Measurements from ENCODE around the gene INPP5D. TPM values are rescaled to one million over a fixed set of nuclear protein-coding genes. Genes with fewer than 3 reads are reported as not detected.

The INPP5D gene
- total and polyA plus RNA-seq, 4 donors = 2.9 to 18.8 (median 6.6) TPM

GRCh38 chr2:233116946-233117345, 56.8 kb downstream of the INPP5D start:
- H3K27me3 ChIP-seq (ENCODE audit: control insufficient read depth in 4 of 4, insufficient read depth in 4 of 4, low read length in 3 of 4) = no peaks in the 10 kb centered on the region
- no peak overlapping the region for H3K9ac ChIP-seq (ENCODE audit: low read depth in 1 of 2, low read length in 2 of 2)
- no peak overlapping the region for H3K27ac ChIP-seq (ENCODE audit: low read depth in 1 of 2, low read length in 2 of 2)
- TF ChIP-seq YY1 (IDR thresholded peaks at IDR 0.05) (no peak), HNF4A (conservative IDR thresholded peaks at IDR 0.05) (no peak), FOXA1 (IDR thresholded peaks at IDR 0.05) (no peak), TAF1 (conservative IDR thresholded peaks at IDR 0.05) (no peak), ATF3 (IDR thresholded peaks at IDR 0.05) (no peak), SP1 (IDR thresholded peaks at IDR 0.05) (no peak), JUND (IDR thresholded peaks at IDR 0.05) (no peak)
- TF ChIP-seq, protein P1, sequence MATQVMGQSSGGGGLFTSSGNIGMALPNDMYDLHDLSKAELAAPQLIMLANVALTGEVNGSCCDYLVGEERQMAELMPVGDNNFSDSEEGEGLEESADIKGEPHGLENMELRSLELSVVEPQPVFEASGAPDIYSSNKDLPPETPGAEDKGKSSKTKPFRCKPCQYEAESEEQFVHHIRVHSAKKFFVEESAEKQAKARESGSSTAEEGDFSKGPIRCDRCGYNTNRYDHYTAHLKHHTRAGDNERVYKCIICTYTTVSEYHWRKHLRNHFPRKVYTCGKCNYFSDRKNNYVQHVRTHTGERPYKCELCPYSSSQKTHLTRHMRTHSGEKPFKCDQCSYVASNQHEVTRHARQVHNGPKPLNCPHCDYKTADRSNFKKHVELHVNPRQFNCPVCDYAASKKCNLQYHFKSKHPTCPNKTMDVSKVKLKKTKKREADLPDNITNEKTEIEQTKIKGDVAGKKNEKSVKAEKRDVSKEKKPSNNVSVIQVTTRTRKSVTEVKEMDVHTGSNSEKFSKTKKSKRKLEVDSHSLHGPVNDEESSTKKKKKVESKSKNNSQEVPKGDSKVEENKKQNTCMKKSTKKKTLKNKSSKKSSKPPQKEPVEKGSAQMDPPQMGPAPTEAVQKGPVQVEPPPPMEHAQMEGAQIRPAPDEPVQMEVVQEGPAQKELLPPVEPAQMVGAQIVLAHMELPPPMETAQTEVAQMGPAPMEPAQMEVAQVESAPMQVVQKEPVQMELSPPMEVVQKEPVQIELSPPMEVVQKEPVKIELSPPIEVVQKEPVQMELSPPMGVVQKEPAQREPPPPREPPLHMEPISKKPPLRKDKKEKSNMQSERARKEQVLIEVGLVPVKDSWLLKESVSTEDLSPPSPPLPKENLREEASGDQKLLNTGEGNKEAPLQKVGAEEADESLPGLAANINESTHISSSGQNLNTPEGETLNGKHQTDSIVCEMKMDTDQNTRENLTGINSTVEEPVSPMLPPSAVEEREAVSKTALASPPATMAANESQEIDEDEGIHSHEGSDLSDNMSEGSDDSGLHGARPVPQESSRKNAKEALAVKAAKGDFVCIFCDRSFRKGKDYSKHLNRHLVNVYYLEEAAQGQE (IDR thresholded peaks at IDR 0.05) = no peak
- TF ChIP-seq, protein P2, sequence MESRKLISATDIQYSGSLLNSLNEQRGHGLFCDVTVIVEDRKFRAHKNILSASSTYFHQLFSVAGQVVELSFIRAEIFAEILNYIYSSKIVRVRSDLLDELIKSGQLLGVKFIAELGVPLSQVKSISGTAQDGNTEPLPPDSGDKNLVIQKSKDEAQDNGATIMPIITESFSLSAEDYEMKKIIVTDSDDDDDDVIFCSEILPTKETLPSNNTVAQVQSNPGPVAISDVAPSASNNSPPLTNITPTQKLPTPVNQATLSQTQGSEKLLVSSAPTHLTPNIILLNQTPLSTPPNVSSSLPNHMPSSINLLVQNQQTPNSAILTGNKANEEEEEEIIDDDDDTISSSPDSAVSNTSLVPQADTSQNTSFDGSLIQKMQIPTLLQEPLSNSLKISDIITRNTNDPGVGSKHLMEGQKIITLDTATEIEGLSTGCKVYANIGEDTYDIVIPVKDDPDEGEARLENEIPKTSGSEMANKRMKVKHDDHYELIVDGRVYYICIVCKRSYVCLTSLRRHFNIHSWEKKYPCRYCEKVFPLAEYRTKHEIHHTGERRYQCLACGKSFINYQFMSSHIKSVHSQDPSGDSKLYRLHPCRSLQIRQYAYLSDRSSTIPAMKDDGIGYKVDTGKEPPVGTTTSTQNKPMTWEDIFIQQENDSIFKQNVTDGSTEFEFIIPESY (IDR thresholded peaks at IDR 0.05) = no peak
- TF ChIP-seq, protein P3, sequence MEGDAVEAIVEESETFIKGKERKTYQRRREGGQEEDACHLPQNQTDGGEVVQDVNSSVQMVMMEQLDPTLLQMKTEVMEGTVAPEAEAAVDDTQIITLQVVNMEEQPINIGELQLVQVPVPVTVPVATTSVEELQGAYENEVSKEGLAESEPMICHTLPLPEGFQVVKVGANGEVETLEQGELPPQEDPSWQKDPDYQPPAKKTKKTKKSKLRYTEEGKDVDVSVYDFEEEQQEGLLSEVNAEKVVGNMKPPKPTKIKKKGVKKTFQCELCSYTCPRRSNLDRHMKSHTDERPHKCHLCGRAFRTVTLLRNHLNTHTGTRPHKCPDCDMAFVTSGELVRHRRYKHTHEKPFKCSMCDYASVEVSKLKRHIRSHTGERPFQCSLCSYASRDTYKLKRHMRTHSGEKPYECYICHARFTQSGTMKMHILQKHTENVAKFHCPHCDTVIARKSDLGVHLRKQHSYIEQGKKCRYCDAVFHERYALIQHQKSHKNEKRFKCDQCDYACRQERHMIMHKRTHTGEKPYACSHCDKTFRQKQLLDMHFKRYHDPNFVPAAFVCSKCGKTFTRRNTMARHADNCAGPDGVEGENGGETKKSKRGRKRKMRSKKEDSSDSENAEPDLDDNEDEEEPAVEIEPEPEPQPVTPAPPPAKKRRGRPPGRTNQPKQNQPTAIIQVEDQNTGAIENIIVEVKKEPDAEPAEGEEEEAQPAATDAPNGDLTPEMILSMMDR (IDR thresholded peaks at IDR 0.05; ENCODE audit: low read depth, low read length, missing input control) = no peak
- no peak for DNase-seq (ENCODE audit: low spot score)
- no peak overlapping the region for H3K4me3 ChIP-seq (ENCODE audit: low read depth in 1 of 3, low read length in 3 of 3)
- no peaks in the 10 kb centered on the region for H3K36me3 ChIP-seq (ENCODE audit: control insufficient read depth in 4 of 4, insufficient read depth in 3 of 4, low read depth in 1 of 4, low read length in 3 of 4)
- H3K4me1 ChIP-seq (ENCODE audit: control insufficient read depth in 4 of 4, insufficient read depth in 4 of 4, low read length in 3 of 4) = no peaks in the 10 kb centered on the region
- WGBS = 82% methylated on average over 18 of the region's 18 CpGs
- H3K9me3 ChIP-seq (ENCODE audit: control insufficient read depth in 4 of 4, low read length in 3 of 4) = no peaks in the 10 kb centered on the region

GRCh38 chr2:233117351-233117750, 57.2 kb downstream of the INPP5D start:
- H3K27me3 ChIP-seq (ENCODE audit: control insufficient read depth in 4 of 4, insufficient read depth in 4 of 4, low read length in 3 of 4) = no peaks in the 10 kb centered on the region
- no peaks in the 10 kb centered on the region for H3K36me3 ChIP-seq (ENCODE audit: control insufficient read depth in 4 of 4, insufficient read depth in 3 of 4, low read depth in 1 of 4, low read length in 3 of 4)
- 88% methylated on average over 13 of the region's 13 CpGs for WGBS
- no peak overlapping the region for H3K4me3 ChIP-seq (ENCODE audit: low read depth in 1 of 3, low read length in 3 of 3)
- no peaks in the 10 kb centered on the region for H3K9me3 ChIP-seq (ENCODE audit: control insufficient read depth in 4 of 4, low read length in 3 of 4)
- no peaks in the 10 kb centered on the region for H3K4me1 ChIP-seq (ENCODE audit: control insufficient read depth in 4 of 4, insufficient read depth in 4 of 4, low read length in 3 of 4)
- H3K9ac ChIP-seq (ENCODE audit: low read depth in 1 of 2, low read length in 2 of 2) = no peak overlapping the region
- H3K27ac ChIP-seq (ENCODE audit: low read depth in 1 of 2, low read length in 2 of 2) = no peak overlapping the region
- no peak for DNase-seq (ENCODE audit: low spot score)
- TF ChIP-seq HNF4G (IDR thresholded peaks at IDR 0.05) (no peak), FOXA2 (IDR thresholded peaks at IDR 0.05) (no peak), JUND (IDR thresholded peaks at IDR 0.05) (no peak), NR2F2 (IDR thresholded peaks at IDR 0.05) (no peak), YY1 (IDR thresholded peaks at IDR 0.05) (no peak), ATF3 (IDR thresholded peaks at IDR 0.05) (no peak), MAX (IDR thresholded peaks at IDR 0.05) (no peak)

All from liver (tissue), 9 donors.